ENCODE results near the gene SYT14.
A peak's percentile ranks its signal among the peaks of the same experiment; 100 is the strongest.
"Not testable (repeated sequence)": the region's sequence is repeated elsewhere in the genome, so short reads cannot be mapped to it uniquely, and the experiment has no call there.

The SYT14 gene

GRCh38 chr1:209937996-209938959 is at the start of gene SYT14:
TSS of gene SYT14 (plus strand) at chr1:209938217. CDS start at chr1:209938265, 48 bp downstream.
- peak; percentile 21 for DNase-seq

GRCh38 chr1:209888291-209889076 is 49.5 kb upstream of the SYT14 start:
- not testable (repeated sequence) for DNase-seq

- no peak for DNase-seq
Observed at GRCh38 chr1:209889077-209889418, 49.0 kb upstream of the SYT14 start.

GRCh38 chr1:209890641-209891330 is 47.2 kb upstream of the SYT14 start:
- no peak for DNase-seq

- no peak for DNase-seq
Observed at GRCh38 chr1:209893751-209894150, 44.3 kb upstream of the SYT14 start.

- no peak for DNase-seq
Observed at GRCh38 chr1:209895709-209896108, 42.3 kb upstream of the SYT14 start.

- DNase-seq, result no peak
Observed at GRCh38 chr1:209896346-209896745, 41.7 kb upstream of the SYT14 start.

GRCh38 chr1:209898271-209898670 is 39.7 kb upstream of the SYT14 start:
- DNase-seq, result not testable (repeated sequence)

GRCh38 chr1:209898851-209899250 is 39.2 kb upstream of the SYT14 start:
- not testable (repeated sequence) for DNase-seq

GRCh38 chr1:209899948-209900347 is 38.1 kb upstream of the SYT14 start:
- peak; percentile 36 for DNase-seq

- DNase-seq, result no peak
Observed at GRCh38 chr1:209900734-209901133, 37.3 kb upstream of the SYT14 start.

- no peak for DNase-seq
Observed at GRCh38 chr1:209901211-209901610, 36.8 kb upstream of the SYT14 start.

- DNase-seq, result not testable (repeated sequence)
Observed at GRCh38 chr1:209904774-209905173, 33.2 kb upstream of the SYT14 start.

- no peak for DNase-seq
Observed at GRCh38 chr1:209911746-209912145, 26.3 kb upstream of the SYT14 start.

GRCh38 chr1:209912306-209912705 is 25.7 kb upstream of the SYT14 start:
- DNase-seq, result no peak

GRCh38 chr1:209919637-209920036 is 18.4 kb upstream of the SYT14 start:
- DNase-seq, result not testable (repeated sequence)

GRCh38 chr1:209920844-209921243 is 17.2 kb upstream of the SYT14 start:
- no peak for DNase-seq

GRCh38 chr1:209924390-209924789 is 13.6 kb upstream of the SYT14 start:
- DNase-seq, result no peak

GRCh38 chr1:209926045-209926444 is 12.0 kb upstream of the SYT14 start:
- peak; percentile 42 for DNase-seq

- DNase-seq, result no peak
Observed at GRCh38 chr1:209927466-209927865, 10.6 kb upstream of the SYT14 start.

GRCh38 chr1:209929751-209930150 is 8.3 kb upstream of the SYT14 start:
- DNase-seq, result no peak

- peak; percentile 44 for DNase-seq
Observed at GRCh38 chr1:209931141-209931540, 6.9 kb upstream of the SYT14 start.

- no peak for DNase-seq
Observed at GRCh38 chr1:209936125-209936524, 1.9 kb upstream of the SYT14 start.

Measured in hematopoietic multipotent progenitor cell treated with erythropoietin and hydrocortisone succinate and interleukin-3 and kit ligand, for 4 days (in vitro differentiated cells).